Stimulated activated CD8-positive, alpha-beta memory T cell treated with anti-CD3 and anti-CD28 coated beads, Interleukin-4, amount 100 ng/mL, for 4 hours (primary cell): ENCODE data around the gene RBM46.
"Not testable (repeated sequence)": the region's sequence is repeated elsewhere in the genome, so short reads cannot be mapped to it uniquely, and the experiment has no call there.

Source experiments
- DNase-seq, 2 donors: peaks; one replicate each; pipeline ENCODE4 v3.0.0-alpha.2; 2020; ENCODE audit warnings: low read depth in 2 of 2, low spot score in 1 of 2

RBM46 gene

GRCh38 chr4:154836513-154836912 is 55.4 kb downstream of the RBM46 start:
- no peak for DNase-seq

- DNase-seq = no peak
These were observed 57.1 kb downstream of the RBM46 start for GRCh38 chr4:154838155-154838554.

DNA sequence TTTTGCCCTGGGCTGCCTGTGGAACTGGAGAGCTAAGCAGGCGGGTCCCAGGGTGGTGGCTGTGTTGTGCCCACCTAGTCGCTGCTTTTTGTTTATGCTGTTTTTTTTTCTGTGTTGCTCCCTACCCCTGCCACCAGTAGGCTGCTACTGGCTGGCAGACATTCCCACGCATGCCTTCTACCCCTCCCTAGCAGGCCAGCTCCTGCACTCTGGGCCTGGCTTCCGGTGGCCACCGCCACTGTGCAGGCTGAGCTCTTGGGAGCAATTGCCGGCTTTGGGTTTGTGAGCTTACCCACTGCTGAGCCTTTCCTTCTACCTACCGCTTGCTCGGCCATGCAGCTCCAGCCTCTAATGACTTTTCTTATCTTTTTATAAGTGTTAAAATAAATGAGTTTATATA is 57.6 kb downstream of the RBM46 start:
- no peak for DNase-seq

DNA sequence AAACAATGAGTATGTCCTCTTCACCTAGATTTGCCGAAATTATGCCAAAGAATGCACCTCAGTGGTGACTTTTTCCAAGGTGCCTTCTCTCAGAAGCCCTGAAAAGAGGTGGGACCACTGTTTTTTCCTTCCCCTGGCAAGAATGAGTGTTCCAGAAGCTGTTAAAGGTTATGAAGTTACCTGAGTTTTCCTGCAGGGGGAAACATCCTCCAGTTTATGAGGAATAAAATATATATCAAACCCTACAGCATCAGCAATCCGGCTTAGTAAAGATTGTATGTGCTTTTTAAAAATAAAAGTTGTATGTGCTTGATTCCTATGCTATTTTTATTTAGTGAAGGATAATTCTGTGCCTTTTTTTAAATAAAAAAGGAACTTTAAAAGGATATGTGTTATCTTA is 73.3 kb downstream of the RBM46 start:
- DNase-seq = no peak

- DNase-seq = no peak
These were observed 77.1 kb downstream of the RBM46 start for GRCh38 chr4:154858166-154858565.

GRCh38 chr4:154868414-154869194 is 87.5 kb downstream of the RBM46 start:
- no peak for DNase-seq

DNA sequence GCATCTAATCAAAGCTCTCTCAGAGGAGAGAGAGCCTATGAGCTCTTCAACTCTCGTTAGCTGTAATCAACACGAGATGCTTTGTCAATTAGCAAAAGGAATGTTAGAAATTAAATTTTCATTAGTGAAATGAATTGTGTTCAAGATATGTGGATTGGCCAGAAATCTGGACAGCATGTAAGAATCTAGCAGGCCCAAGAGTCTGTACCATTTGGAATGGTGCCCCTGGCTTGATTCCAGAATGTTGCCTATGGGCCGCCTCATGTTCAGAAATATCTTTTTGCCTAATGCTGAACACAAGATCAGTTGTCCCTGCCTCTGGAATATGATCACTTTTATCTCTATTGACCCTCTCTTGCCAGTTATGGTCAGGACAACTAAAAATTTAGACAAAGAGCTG is 88.2 kb downstream of the RBM46 start:
- no peak for DNase-seq

DNA sequence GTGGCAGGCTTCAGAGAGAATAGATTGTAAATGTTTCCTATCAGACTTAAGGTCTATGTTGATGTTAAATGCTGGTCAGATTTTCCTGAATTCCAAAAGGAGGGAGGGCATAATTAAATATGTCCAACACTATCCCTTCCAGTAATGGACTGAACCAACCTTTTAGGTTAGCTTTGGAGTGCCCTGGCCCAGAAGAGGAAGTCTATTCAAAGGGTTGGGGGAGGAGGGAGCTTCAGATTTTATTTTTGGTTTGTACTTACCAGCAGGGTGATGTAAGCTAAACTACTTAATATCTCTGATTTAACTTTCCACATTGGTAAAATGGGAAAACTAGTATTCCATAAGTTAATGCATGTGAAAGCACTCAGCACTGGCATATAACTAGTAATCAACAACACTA is 91.1 kb downstream of the RBM46 start:
- no peak for DNase-seq

- DNase-seq = not testable (repeated sequence)
These were observed 93.0 kb downstream of the RBM46 start for GRCh38 chr4:154874049-154874448.

DNA sequence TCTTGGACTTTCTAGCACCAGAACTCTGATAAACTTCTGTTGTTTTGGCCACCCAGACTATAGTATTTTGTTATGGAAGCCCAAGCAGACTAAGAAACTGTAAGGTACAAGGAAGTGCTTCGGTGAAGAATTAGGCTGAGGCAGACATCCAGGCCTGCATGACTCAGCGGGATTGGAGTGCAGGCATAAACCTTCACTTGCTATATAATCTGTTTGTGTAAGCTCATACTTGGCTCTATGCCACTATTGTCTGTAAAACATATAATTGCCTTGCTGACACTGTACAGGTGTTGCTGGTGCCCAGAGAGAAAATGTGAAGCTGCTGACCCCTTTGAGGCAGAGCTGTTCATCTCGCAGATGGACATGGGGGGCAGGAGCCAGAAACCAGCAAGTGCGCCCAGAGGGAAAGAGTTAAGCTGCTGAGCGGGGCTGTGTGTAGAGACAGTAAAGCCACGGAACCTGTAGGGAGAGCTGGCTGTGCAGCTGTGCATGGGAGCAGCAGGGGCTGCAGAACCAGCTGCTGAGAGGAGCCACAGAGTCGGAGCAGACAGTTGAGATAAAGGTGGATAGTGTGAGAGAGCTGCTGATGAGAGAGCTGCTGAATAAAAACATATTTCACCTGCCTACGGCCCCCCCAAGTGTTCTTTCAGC is 96.2 kb downstream of the RBM46 start:
- no peak for DNase-seq
